HG02885 (cell line): ENCODE measurements around the gene IRF2.
A peak's percentile ranks its signal among the peaks of the same experiment; 100 is the strongest.
"Not testable (repeated sequence)": the region's sequence is repeated elsewhere in the genome, so short reads cannot be mapped to it uniquely, and the experiment has no call there.

Source experiments
- ATAC-seq: cut with Tn5 transposase; IDR thresholded peaks from one replicate; pipeline ENCODE4 v1.9.1; 2021; ENCODE audit warnings: mild to moderate bottlenecking; ENCODE audit not compliant: unreplicated experiment, poor library complexity

The IRF2 gene

GRCh38 chr4:184396570-184397515, 77.5 kb downstream of the IRF2 start:
- no peak for ATAC-seq

- ATAC-seq: peak; percentile 88
These were observed 78.4 kb downstream of the IRF2 start for GRCh38 chr4:184395971-184396391.

GRCh38 chr4:184395451-184395917, 78.9 kb downstream of the IRF2 start:
- ATAC-seq: peak; percentile 16

GRCh38 chr4:184392748-184393559, 81.4 kb downstream of the IRF2 start:
- no peak for ATAC-seq

GRCh38 chr4:184392316-184392715, 82.0 kb downstream of the IRF2 start:
- no peak for ATAC-seq

- ATAC-seq: no peak
These were observed 84.1 kb downstream of the IRF2 start for GRCh38 chr4:184389978-184390900.

GRCh38 chr4:184388106-184388505, 86.2 kb downstream of the IRF2 start:
- no peak for ATAC-seq

- ATAC-seq: no peak
These were observed 87.0 kb downstream of the IRF2 start for GRCh38 chr4:184387351-184387750.

- ATAC-seq: no peak
These were observed 88.0 kb downstream of the IRF2 start for GRCh38 chr4:184386271-184386781.

- no peak for ATAC-seq
These were observed 88.6 kb downstream of the IRF2 start for GRCh38 chr4:184385705-184386141.

- peak; percentile 29 for ATAC-seq
These were observed 89.4 kb downstream of the IRF2 start for GRCh38 chr4:184384810-184385557.

- ATAC-seq: peak; percentile 79
These were observed 90.1 kb downstream of the IRF2 start for GRCh38 chr4:184384056-184384809.

GRCh38 chr4:184383497-184384055, 90.8 kb downstream of the IRF2 start:
- no peak for ATAC-seq

GRCh38 chr4:184382189-184382846, 92.0 kb downstream of the IRF2 start:
- ATAC-seq: peak; percentile 42

GRCh38 chr4:184380707-184381106, 93.6 kb downstream of the IRF2 start:
- ATAC-seq: no peak

- ATAC-seq: not testable (repeated sequence)
These were observed 94.1 kb downstream of the IRF2 start for GRCh38 chr4:184380214-184380613.

GRCh38 chr4:184376923-184377322, 97.4 kb downstream of the IRF2 start:
- ATAC-seq: no peak
